Gastrocnemius medialis (tissue), 4 donors: Measurements from ENCODE around the gene BICDL2.
"Not testable (repeated sequence)": the region's sequence is repeated elsewhere in the genome, so short reads cannot be mapped to it uniquely, and the experiment has no call there.

Source experiments
- CTCF ChIP-seq, 5 experiments: fragments of 450-650 bp in 3 of 5; fragments of 200-600 bp in 2 of 5; sonication (generic) in 2 of 5; IDR thresholded peaks in 4 of 5; conservative IDR thresholded peaks in 1 of 5; 1 replicate in 4 of 5; 2 replicates in 1 of 5; pipeline ENCODE4 v1.5.1; 2016 to 2019; ENCODE audit warnings: antibody characterized with exemption in 5 of 5, mild to moderate bottlenecking in 3 of 5, moderate library complexity in 3 of 5
- POLR2A ChIP-seq, 2 donors: fragments of 450-650 bp; IDR thresholded peaks; one replicate each; pipeline ENCODE4 v1.6.1; 2017; ENCODE audit warnings: antibody characterized with exemption in 2 of 2, mild to moderate bottlenecking in 2 of 2, moderate library complexity in 2 of 2

DNA sequence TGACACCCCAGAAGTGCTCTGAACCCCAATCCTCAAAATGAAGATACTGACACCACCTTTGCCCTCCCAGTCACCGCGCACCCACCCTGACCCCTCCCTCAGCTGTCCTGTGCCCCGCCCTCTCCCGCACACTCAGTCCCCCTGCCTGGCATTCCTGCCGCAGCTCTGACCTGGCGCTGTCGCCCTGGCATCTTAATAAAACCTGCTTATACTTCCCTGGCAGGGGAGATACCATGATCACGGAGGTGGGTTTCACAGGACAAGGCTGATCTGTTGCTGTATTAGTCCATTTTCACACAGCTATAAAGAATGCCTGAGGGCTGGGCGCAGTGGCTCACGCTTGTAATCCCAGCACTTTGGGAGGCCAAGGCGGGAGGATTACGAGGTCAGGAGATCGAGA lies 45.2 kb upstream of the BICDL2 start:
- not testable (repeated sequence) for TF ChIP-seq CTCF (IDR thresholded peaks at IDR 0.05 in 4 of 5, conservative IDR thresholded peaks at IDR 0.05 in 1 of 5); POLR2A (IDR thresholded peaks at IDR 0.05)
